Trophoblast cell (in vitro differentiated cells and primary cell): Measurements from ENCODE around the gene CTBP2.

Experiments used
- DNase-seq, 2 donors: peaks; one replicate each; pipeline ENCODE4 v3.0.0-alpha.2; 2016
- H2AFZ ChIP-seq: 2 replicates; pipeline ENCODE4 v1.6.1; 2013; ENCODE audit warnings: low read length, moderate library complexity, mild to moderate bottlenecking; ENCODE audit not compliant: insufficient read depth, poor library complexity
- H2AK5ac ChIP-seq: 2 replicates; pipeline ENCODE4 v1.6.1; 2013; ENCODE audit warnings: mild to moderate bottlenecking, low read length
- H2BK120ac ChIP-seq: 2 replicates; pipeline ENCODE4 v1.6.1; 2013; ENCODE audit warnings: low read length, mild to moderate bottlenecking, moderate library complexity; ENCODE audit not compliant: insufficient read depth, poor library complexity
- H2BK12ac ChIP-seq: 2 replicates; pipeline ENCODE4 v1.6.1; 2013; ENCODE audit warnings: mild to moderate bottlenecking, low read length, moderate library complexity
- H2BK5ac ChIP-seq: 2 replicates; pipeline ENCODE4 v1.6.1; 2013; ENCODE audit warnings: low read length, low read depth, moderate library complexity, mild to moderate bottlenecking; ENCODE audit not compliant: poor library complexity
- H3K14ac ChIP-seq: 2 replicates; pipeline ENCODE4 v1.6.1; 2013; ENCODE audit warnings: mild to moderate bottlenecking, low read length
- H3K18ac ChIP-seq: 2 replicates; pipeline ENCODE4 v1.6.1; 2013; ENCODE audit warnings: mild to moderate bottlenecking, low read length
- H3K23ac ChIP-seq: 2 replicates; pipeline ENCODE4 v1.6.1; 2013; ENCODE audit warnings: low read length
- H3K27ac ChIP-seq: 2 replicates; pipeline ENCODE4 v1.5.1; 2013; ENCODE audit warnings: low read depth, mild to moderate bottlenecking, inconsistent platforms, low read length, moderate library complexity
- H3K27me3 ChIP-seq: 2 replicates; pipeline ENCODE4 v1.6.1; 2013; ENCODE audit warnings: inconsistent platforms, mild to moderate bottlenecking, low read length, moderate library complexity; ENCODE audit not compliant: insufficient read depth
- H3K36me3 ChIP-seq, 2 experiments: 1 replicate in 1 of 2; 2 replicates in 1 of 2; pipeline ENCODE4 v1.6.1; 2013; ENCODE audit warnings: low read length in 2 of 2, mild to moderate bottlenecking in 2 of 2, moderate library complexity in 1 of 2; ENCODE audit not compliant: insufficient read depth in 2 of 2, control insufficient read depth in 1 of 2
- H3K4ac ChIP-seq: 2 replicates; pipeline ENCODE4 v1.6.1; 2013; ENCODE audit warnings: low read depth, mild to moderate bottlenecking, low read length, moderate library complexity
- H3K4me1 ChIP-seq, 2 experiments: 1 replicate in 1 of 2; 2 replicates in 1 of 2; pipeline ENCODE4 v1.6.1; 2013; ENCODE audit warnings: low read length in 2 of 2, mild to moderate bottlenecking in 2 of 2, moderate library complexity in 1 of 2; ENCODE audit not compliant: insufficient read depth in 2 of 2, control insufficient read depth in 1 of 2
- H3K4me2 ChIP-seq: 2 replicates; pipeline ENCODE4 v1.6.1; 2013; ENCODE audit warnings: inconsistent platforms, mild to moderate bottlenecking, low read length, moderate library complexity
- H3K4me3 ChIP-seq: 2 replicates; pipeline ENCODE4 v1.5.1; 2013; ENCODE audit warnings: mild to moderate bottlenecking, low read depth, low read length, inconsistent platforms
- H3K79me1 ChIP-seq: one replicate; pipeline ENCODE4 v1.6.1; 2013; ENCODE audit warnings: low read length
- H3K79me2 ChIP-seq: 2 replicates; pipeline ENCODE4 v1.6.1; 2013; ENCODE audit warnings: low read length, mild to moderate bottlenecking; ENCODE audit not compliant: control insufficient read depth, insufficient read depth, poor library complexity
- H3K9ac ChIP-seq: 2 replicates; pipeline ENCODE4 v1.6.1; 2013; ENCODE audit warnings: mild to moderate bottlenecking, low read length
- H3K9me3 ChIP-seq: 2 replicates; pipeline ENCODE4 v1.6.1; 2013; ENCODE audit warnings: low read depth, mild to moderate bottlenecking, control low read depth, inconsistent platforms, low read length; ENCODE audit not compliant: insufficient read depth
- H4K12ac ChIP-seq: 2 replicates; pipeline ENCODE4 v1.6.1; 2013; ENCODE audit warnings: low read depth, mild to moderate bottlenecking, low read length, moderate library complexity
- H4K8ac ChIP-seq: 2 replicates; pipeline ENCODE4 v1.6.1; 2013; ENCODE audit warnings: low read depth, mild to moderate bottlenecking, low read length, moderate library complexity
- H4K91ac ChIP-seq: one replicate; pipeline ENCODE4 v1.6.1; 2013; ENCODE audit warnings: low read depth, mild to moderate bottlenecking, low read length, moderate library complexity
- WGBS: extraction: QIAGEN DNeasy Blood & Tissue Kit; methylation state at CpG from one replicate; pipeline ENCODE4 v1.1.7; 2013; ENCODE audit warnings: missing lambda C conversion rate; ENCODE audit not compliant: insufficient read length, insufficient coverage; ENCODE audit errors: extremely low coverage; 5-methylcytosine and 5-hydroxymethylcytosine counted together

The CTBP2 gene

GRCh38 chr10:125037145-125037877, 123.1 kb downstream of the CTBP2 start:
- no peak overlapping the region for H3K4ac ChIP-seq
- H2BK12ac ChIP-seq, result no peak overlapping the region
- no peaks in the 10 kb centered on the region for H3K27me3 ChIP-seq
- no peak overlapping the region for H4K12ac ChIP-seq
- no peak overlapping the region for H3K14ac ChIP-seq
- no peak overlapping the region for H3K23ac ChIP-seq
- H3K18ac ChIP-seq, result no peak overlapping the region
- H2BK5ac ChIP-seq, result no peak overlapping the region
- H2AK5ac ChIP-seq, result no peak overlapping the region
- peak overlapping the region; percentile 18 for H4K8ac ChIP-seq
- H4K91ac ChIP-seq, result no peak overlapping the region
- H3K79me1 ChIP-seq, result peaks cover 4% of the 10 kb centered on the region
- H2AFZ ChIP-seq, result no peak overlapping the region
- no peak overlapping the region for H3K9ac ChIP-seq
- H3K4me3 ChIP-seq, result no peak overlapping the region
- no peak overlapping the region for H3K27ac ChIP-seq
- peaks cover 11 to 15% of the 10 kb centered on the region in 2 experiments for H3K36me3 ChIP-seq
- H3K79me2 ChIP-seq, result peaks cover 6% of the 10 kb centered on the region
- no peak overlapping the region for H2BK120ac ChIP-seq
- peak in 1 of 2 donors; percentile 50 for DNase-seq
- no CpG with 5 or more reads among the region's 8 CpGs for WGBS
- H3K4me2 ChIP-seq, result no peak overlapping the region
- peaks cover 11 to 29% of the 10 kb centered on the region in 2 experiments for H3K4me1 ChIP-seq
- H3K9me3 ChIP-seq, result no peaks in the 10 kb centered on the region

DNA sequence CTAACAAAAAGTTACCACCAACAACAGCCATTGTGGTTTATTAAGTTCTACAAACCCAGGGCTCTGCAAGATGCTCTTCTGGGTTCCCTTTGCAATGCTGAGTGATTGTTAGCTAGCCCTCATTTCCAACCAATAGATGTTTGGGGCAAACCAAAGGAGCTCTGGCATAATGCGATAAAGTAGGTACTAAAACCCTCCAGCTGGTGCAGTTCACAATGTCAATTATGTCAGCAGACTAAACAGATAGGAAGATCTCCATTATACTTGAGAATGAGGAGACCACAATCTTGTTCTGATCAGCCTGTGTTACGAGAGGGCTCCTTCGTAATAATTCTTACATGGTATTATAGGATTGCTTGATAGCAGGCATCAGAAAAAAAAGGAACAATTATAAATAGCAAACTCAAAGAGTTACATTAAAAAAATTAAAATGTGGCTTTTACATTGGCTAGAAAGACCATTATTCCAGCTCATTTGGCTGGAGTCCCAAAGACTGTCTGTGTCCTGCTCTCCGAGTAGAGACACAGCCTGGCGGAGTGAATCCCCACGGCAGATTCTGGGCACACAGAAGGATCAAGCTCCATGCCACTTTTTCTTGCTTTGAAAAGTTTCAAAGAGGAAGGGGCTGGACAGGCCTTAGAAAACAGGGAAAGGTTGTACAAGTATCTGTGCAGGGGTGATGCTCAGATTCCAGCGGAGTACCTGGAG, 124.6 kb downstream of the CTBP2 start:
- no peak overlapping the region for H2BK12ac ChIP-seq
- H2BK5ac ChIP-seq, result no peak overlapping the region
- no peak overlapping the region for H3K9ac ChIP-seq
- peak overlapping the region; percentile 18 for H2BK120ac ChIP-seq
- no peak overlapping the region for H3K23ac ChIP-seq
- peaks cover 4% of the 10 kb centered on the region for H3K79me1 ChIP-seq
- H4K12ac ChIP-seq, result no peak overlapping the region
- no peaks in the 10 kb centered on the region for H3K9me3 ChIP-seq
- H2AK5ac ChIP-seq, result no peak overlapping the region
- H3K14ac ChIP-seq, result no peak overlapping the region
- peak overlapping the region; percentile 61 for H3K4ac ChIP-seq
- H3K27me3 ChIP-seq, result no peaks in the 10 kb centered on the region
- peaks cover 14 to 15% of the 10 kb centered on the region in 2 experiments for H3K36me3 ChIP-seq
- peaks cover 6% of the 10 kb centered on the region for H3K79me2 ChIP-seq
- peak overlapping the region; percentile 58 for H3K18ac ChIP-seq
- H3K4me2 ChIP-seq, result no peak overlapping the region
- H3K27ac ChIP-seq, result no peak overlapping the region
- WGBS, result no CpG with 5 or more reads among the region's 7 CpGs
- no peak overlapping the region for H4K8ac ChIP-seq
- peak overlapping the region; percentile 29 for H4K91ac ChIP-seq
- H3K4me3 ChIP-seq, result no peak overlapping the region
- no peak overlapping the region for H2AFZ ChIP-seq
- peaks cover 11 to 26% of the 10 kb centered on the region in 2 experiments for H3K4me1 ChIP-seq
- DNase-seq, result no peak

DNA sequence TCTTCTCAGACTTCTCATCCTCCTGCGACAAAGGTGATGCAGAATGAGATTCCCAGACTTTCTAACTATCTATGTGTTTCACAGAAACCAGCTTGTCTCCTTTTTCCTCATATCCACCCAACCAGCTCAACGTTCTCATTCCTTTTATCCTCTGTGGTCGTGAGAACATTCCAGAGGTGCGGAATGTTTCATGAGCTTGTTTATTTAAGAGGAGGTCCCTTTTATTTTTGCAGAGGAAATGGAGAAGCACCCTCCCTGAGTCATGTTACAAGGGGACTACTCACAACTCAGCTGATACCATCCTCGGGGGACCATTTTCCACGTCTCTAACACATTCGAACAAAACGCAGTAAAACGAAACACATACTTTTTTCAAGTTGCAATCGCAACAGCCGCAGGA, 125.2 kb downstream of the CTBP2 start:
- no peak overlapping the region for H3K4me2 ChIP-seq
- no peak overlapping the region for H2AK5ac ChIP-seq

DNA sequence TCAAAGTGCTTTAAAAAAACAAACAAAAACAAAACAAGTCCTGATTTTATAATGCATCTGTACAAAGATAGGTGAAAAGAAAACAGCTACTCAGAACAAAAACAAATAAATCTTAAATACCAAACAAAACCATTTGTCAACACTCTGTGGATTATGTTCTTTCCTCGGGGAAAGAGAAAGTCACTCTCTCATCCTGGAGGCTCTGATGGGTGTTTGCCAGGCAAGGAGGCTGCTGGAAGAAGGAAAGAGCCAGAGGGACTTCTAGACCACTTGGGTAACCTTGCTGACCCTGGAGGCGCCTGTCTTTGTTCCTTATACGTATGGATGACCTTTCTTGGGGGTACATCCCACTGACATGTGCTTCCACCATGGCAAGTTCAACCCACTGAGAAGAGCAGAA, 125.7 kb downstream of the CTBP2 start:
- Histone ChIP-seq H3K4ac (peak overlapping the region; percentile 56), H4K12ac (no peak overlapping the region), H3K23ac (no peak overlapping the region), H2AK5ac (no peak overlapping the region), H3K27me3 (no peaks in the 10 kb centered on the region), H4K91ac (no peak overlapping the region), H3K4me2 (no peak overlapping the region), H3K36me3 (peaks cover 16 to 18% of the 10 kb centered on the region in 2 experiments), H3K14ac (no peak overlapping the region), H3K79me2 (peaks cover 4% of the 10 kb centered on the region), H3K4me1 (peaks cover 9 to 25% of the 10 kb centered on the region in 2 experiments), H3K9ac (no peak overlapping the region), H3K18ac (no peak overlapping the region), H3K4me3 (no peak overlapping the region), H2BK5ac (no peak overlapping the region), H3K9me3 (no peaks in the 10 kb centered on the region), H4K8ac (no peak overlapping the region), H2BK12ac (no peak overlapping the region), H2AFZ (no peak overlapping the region), H3K79me1 (peaks cover 4% of the 10 kb centered on the region), H2BK120ac (no peak overlapping the region), H3K27ac (no peak overlapping the region)
- DNase-seq, result no peak
- no CpG with 5 or more reads among the region's 3 CpGs for WGBS

More for the DNA sequence above, 125.2 kb downstream of the CTBP2 start:
- no peak overlapping the region for H3K18ac ChIP-seq
- H3K4me1 ChIP-seq, result peaks cover 11 to 26% of the 10 kb centered on the region in 2 experiments
- no peak overlapping the region for H2AFZ ChIP-seq
- H4K91ac ChIP-seq, result no peak overlapping the region
- H3K4ac ChIP-seq, result no peak overlapping the region
- H3K27ac ChIP-seq, result no peak overlapping the region
- no peak overlapping the region for H2BK5ac ChIP-seq
- no peaks in the 10 kb centered on the region for H3K9me3 ChIP-seq
- no peak overlapping the region for H2BK12ac ChIP-seq
- no peak overlapping the region for H3K4me3 ChIP-seq
- peaks cover 16 to 18% of the 10 kb centered on the region in 2 experiments for H3K36me3 ChIP-seq
- no peak overlapping the region for H3K23ac ChIP-seq
- peaks cover 6% of the 10 kb centered on the region for H3K79me2 ChIP-seq
- DNase-seq, result no peak
- H3K79me1 ChIP-seq, result peaks cover 4% of the 10 kb centered on the region
- H2BK120ac ChIP-seq, result no peak overlapping the region
- no peak overlapping the region for H3K14ac ChIP-seq
- H4K12ac ChIP-seq, result no peak overlapping the region
- no peak overlapping the region for H3K9ac ChIP-seq
- no peaks in the 10 kb centered on the region for H3K27me3 ChIP-seq
- no peak overlapping the region for H4K8ac ChIP-seq
- WGBS, result no CpG with 5 or more reads among the region's 11 CpGs
